Keratinocyte (primary cell): ENCODE measurements around the gene KMT2E. TPM values are rescaled to one million over a fixed set of nuclear protein-coding genes. Genes with fewer than 3 reads are reported as not detected.

Source experiments
- DNase-seq: peaks from one replicate; pipeline ENCODE4 v3.0.0-alpha.2; 2011; ENCODE audit warnings: low read depth, missing footprints, low spot score
- FAIRE-seq: peaks from 2 replicates; lab custom pipeline; 2011; peaks lifted over from hg19 to GRCh38; lab: Jason Lieb, UNC
- H2AFZ ChIP-seq: 2 replicates; pipeline ENCODE4 v1.6.0; 2012; ENCODE audit warnings: low read length, control low read depth, inconsistent platforms; ENCODE audit not compliant: control insufficient read depth
- H3K27ac ChIP-seq: 2 replicates; pipeline ENCODE4 v1.5.1; 2011; ENCODE audit warnings: low read length; ENCODE audit not compliant: control insufficient read depth, insufficient read depth
- H3K27me3 ChIP-seq: 3 replicates; pipeline ENCODE4 v1.6.0; 2011; ENCODE audit warnings: low read length; ENCODE audit not compliant: control insufficient read depth, insufficient read depth; ENCODE audit errors: extremely low read depth
- H3K36me3 ChIP-seq, 2 experiments: 2 replicates in 1 of 2; 3 replicates in 1 of 2; pipeline ENCODE4 v1.5.1; 2011; ENCODE audit warnings: low read length in 2 of 2, mild to moderate bottlenecking in 1 of 2; ENCODE audit not compliant: control insufficient read depth in 2 of 2, insufficient read depth in 2 of 2; ENCODE audit errors: extremely low read depth in 1 of 2
- H3K4me1 ChIP-seq: 3 replicates; pipeline ENCODE4 v1.5.1; 2011; ENCODE audit warnings: low read length; ENCODE audit not compliant: control insufficient read depth, insufficient read depth; ENCODE audit errors: extremely low read depth
- H3K4me2 ChIP-seq: 3 replicates; pipeline ENCODE4 v1.6.0; 2011; ENCODE audit warnings: low read depth, low read length; ENCODE audit not compliant: control insufficient read depth, insufficient read depth; ENCODE audit errors: extremely low read depth
- H3K4me3 ChIP-seq, 3 experiments: fragments of 200-600 bp in 1 of 3; sonication (generic) in 1 of 3; 2 replicates in 2 of 3; 3 replicates in 1 of 3; pipeline ENCODE4 v1.5.1; 2011 to 2016; ENCODE audit warnings: low read length in 3 of 3, mild to moderate bottlenecking in 3 of 3, control low read depth in 2 of 3, inconsistent platforms in 1 of 3, low read depth in 1 of 3, mixed read lengths in 1 of 3, mixed run types in 1 of 3, moderate library complexity in 1 of 3; ENCODE audit not compliant: control insufficient read depth in 2 of 3, insufficient read depth in 2 of 3; ENCODE audit errors: extremely low read depth in 1 of 3
- H3K79me2 ChIP-seq: 2 replicates; pipeline ENCODE4 v1.6.0; 2012; ENCODE audit warnings: low read length; ENCODE audit not compliant: control insufficient read depth, insufficient read depth
- H3K9ac ChIP-seq: 3 replicates; pipeline ENCODE4 v1.6.0; 2011; ENCODE audit warnings: low read length; ENCODE audit not compliant: control insufficient read depth, insufficient read depth; ENCODE audit errors: extremely low read depth
- H3K9me1 ChIP-seq: 3 replicates; pipeline ENCODE4 v1.6.0; 2011; ENCODE audit warnings: low read length; ENCODE audit not compliant: control insufficient read depth, insufficient read depth; ENCODE audit errors: extremely low read depth
- H3K9me3 ChIP-seq: 2 replicates; pipeline ENCODE4 v1.5.1; 2012; ENCODE audit warnings: low read depth, low read length; ENCODE audit not compliant: control insufficient read depth
- H4K20me1 ChIP-seq: 3 replicates; pipeline ENCODE4 v1.6.0; 2011; ENCODE audit warnings: low read length; ENCODE audit not compliant: control insufficient read depth, insufficient read depth; ENCODE audit errors: extremely low read depth
- EZH2 ChIP-seq: IDR thresholded peaks from one replicate; pipeline ENCODE4 v1.6.1; 2012; ENCODE audit warnings: inconsistent platforms, mild to moderate bottlenecking, low read length, moderate library complexity
- dilution Hi-C: fragments of 300-500 bp; cut with MboI; formaldehyde crosslinking; loops from one replicate; pipeline ENCODE4 v1.7.0; 2020; ENCODE audit warnings: low sequenced_read_pairs; ENCODE audit not compliant: extremely low pct_ligation_motif_present
- polyA plus RNA-seq, 5 experiments: library from polyadenylated mRNA; depleted of rRNA in 3 of 5; stranded (reverse) in 3 of 5; stranded (forward) in 1 of 5; unstranded in 1 of 5; fragments of >200 nt; gene quantifications; 1 replicate in 1 of 5; 2 replicates in 3 of 5; 3 replicates in 1 of 5; pipeline versions ENCODE4 v1.2.1 to v1.2.3, GENCODE V29; 2011 to 2012; ENCODE audit warnings: missing spikeins in 2 of 5, low read depth in 1 of 5, low replicate concordance in 1 of 5
- TF ChIP-seq, protein P1 (sequence below), 3 experiments: IDR thresholded peaks in 1 of 3; conservative IDR thresholded peaks in 1 of 3; optimal IDR thresholded peaks in 1 of 3; 2 replicates in 2 of 3; 3 replicates in 1 of 3; pipeline versions ENCODE3 to v1.5.1; 2011; ENCODE audit warnings: low read length in 3 of 3, mild to moderate bottlenecking in 3 of 3, moderate library complexity in 2 of 3, control low read depth in 1 of 3, inconsistent platforms in 1 of 3; ENCODE audit not compliant: insufficient read depth in 2 of 3; ENCODE audit errors: extremely low read depth in 1 of 3

The KMT2E gene
- polyA plus RNA-seq, 1 donor (not counting 4 experiments of a cell fraction or from before 2014, with no cell fraction given) = 12.9 TPM

- Histone ChIP-seq H3K4me1 (peaks cover 29% of the 10 kb centered on the region), H3K9ac (peak overlapping the region; percentile 100), H3K79me2 (peaks cover 90% of the 10 kb centered on the region), H4K20me1 (peaks cover under 1% of the 10 kb centered on the region), H3K4me3 (peak overlapping the region; percentile 94 to 100 (median 100)), H3K9me1 (peaks cover 2% of the 10 kb centered on the region), H3K4me2 (peak overlapping the region; percentile 87), H3K27me3 (no peaks in the 10 kb centered on the region), H3K27ac (peak overlapping the region; percentile 100), H2AFZ (no peak overlapping the region), H3K36me3 (no peaks in the 10 kb centered on the region), H3K9me3 (no peaks in the 10 kb centered on the region)
- no peak for FAIRE-seq
- dilution Hi-C loops = no loop called here
- DNase-seq = no peak
- TF ChIP-seq EZH2 = no peak
- TF ChIP-seq, protein P1, sequence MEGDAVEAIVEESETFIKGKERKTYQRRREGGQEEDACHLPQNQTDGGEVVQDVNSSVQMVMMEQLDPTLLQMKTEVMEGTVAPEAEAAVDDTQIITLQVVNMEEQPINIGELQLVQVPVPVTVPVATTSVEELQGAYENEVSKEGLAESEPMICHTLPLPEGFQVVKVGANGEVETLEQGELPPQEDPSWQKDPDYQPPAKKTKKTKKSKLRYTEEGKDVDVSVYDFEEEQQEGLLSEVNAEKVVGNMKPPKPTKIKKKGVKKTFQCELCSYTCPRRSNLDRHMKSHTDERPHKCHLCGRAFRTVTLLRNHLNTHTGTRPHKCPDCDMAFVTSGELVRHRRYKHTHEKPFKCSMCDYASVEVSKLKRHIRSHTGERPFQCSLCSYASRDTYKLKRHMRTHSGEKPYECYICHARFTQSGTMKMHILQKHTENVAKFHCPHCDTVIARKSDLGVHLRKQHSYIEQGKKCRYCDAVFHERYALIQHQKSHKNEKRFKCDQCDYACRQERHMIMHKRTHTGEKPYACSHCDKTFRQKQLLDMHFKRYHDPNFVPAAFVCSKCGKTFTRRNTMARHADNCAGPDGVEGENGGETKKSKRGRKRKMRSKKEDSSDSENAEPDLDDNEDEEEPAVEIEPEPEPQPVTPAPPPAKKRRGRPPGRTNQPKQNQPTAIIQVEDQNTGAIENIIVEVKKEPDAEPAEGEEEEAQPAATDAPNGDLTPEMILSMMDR (optimal IDR thresholded peaks at IDR 0.05 in 1 of 3, IDR thresholded peaks at IDR 0.05 in 1 of 3, conservative IDR thresholded peaks at IDR 0.05 in 1 of 3; ENCODE audit: extremely low read depth in 1 of 3, insufficient read depth in 2 of 3, low read length in 3 of 3) = no peak
These were observed 2.2 kb downstream of the KMT2E start for GRCh38 chr7:105016068-105016708.

- no peak for FAIRE-seq
These were observed 3.0 kb downstream of the KMT2E start for GRCh38 chr7:105016709-105017656.

More at GRCh38 chr7:105016709-105017656, 3.0 kb downstream of the KMT2E start:
- Histone ChIP-seq H3K79me2 (peaks cover 90% of the 10 kb centered on the region), H3K9me1 (peaks cover 3% of the 10 kb centered on the region), H3K36me3 (no peaks in the 10 kb centered on the region), H3K4me3 (peak overlapping the region; percentile 94 to 100 (median 100)), H2AFZ (no peak overlapping the region), H4K20me1 (peaks cover 5% of the 10 kb centered on the region), H3K4me1 (peaks cover 33% of the 10 kb centered on the region), H3K4me2 (peak overlapping the region; percentile 87), H3K9ac (peak overlapping the region; percentile 100), H3K27me3 (no peaks in the 10 kb centered on the region), H3K27ac (peak overlapping the region; percentile 100), H3K9me3 (no peaks in the 10 kb centered on the region)
- no peak for TF ChIP-seq EZH2
- TF ChIP-seq, protein P1 (optimal IDR thresholded peaks at IDR 0.05 in 1 of 3, IDR thresholded peaks at IDR 0.05 in 1 of 3, conservative IDR thresholded peaks at IDR 0.05 in 1 of 3; ENCODE audit: extremely low read depth in 1 of 3, insufficient read depth in 2 of 3, low read length in 3 of 3) = no peak
- no peak for DNase-seq
- dilution Hi-C loops = no loop called here
